Stimulated activated naive CD4-positive, alpha-beta T cell (primary cell): ENCODE measurements around the gene GATAD2A.
"Not testable (repeated sequence)": the region's sequence is repeated elsewhere in the genome, so short reads cannot be mapped to it uniquely, and the experiment has no call there.

Experiments
- DNase-seq, 6 experiments: peaks; one replicate each; lab custom pipeline; 2025; lab: John Stamatoyannopoulos, UW

GATAD2A gene

GRCh38 chr19:19446655-19447437, 41.4 kb downstream of the GATAD2A start:
- no peak for DNase-seq

- DNase-seq: peak; percentile 13 to 71 (median 54)
Measured at GRCh38 chr19:19447536-19448237, 42.2 kb downstream of the GATAD2A start.

GRCh38 chr19:19448238-19448544, 42.7 kb downstream of the GATAD2A start:
- DNase-seq: no peak

- DNase-seq: peak in 2 of 6 experiments; percentile 26 to 30
Measured at GRCh38 chr19:19451429-19452242, 46.2 kb downstream of the GATAD2A start.

- no peak for DNase-seq
Measured at GRCh38 chr19:19452243-19453124, 47.0 kb downstream of the GATAD2A start.

GRCh38 chr19:19453125-19453454, 47.6 kb downstream of the GATAD2A start:
- DNase-seq: no peak

GRCh38 chr19:19455166-19455919, 49.9 kb downstream of the GATAD2A start:
- DNase-seq: not testable (repeated sequence)

GRCh38 chr19:19457671-19458070, 52.2 kb downstream of the GATAD2A start:
- DNase-seq: no peak

- no peak for DNase-seq
Measured at GRCh38 chr19:19458110-19458816, 52.8 kb downstream of the GATAD2A start.

- peak in 3 of 6 experiments; percentile 16 to 59 (median 43) for DNase-seq
Measured at GRCh38 chr19:19459073-19459472, 53.6 kb downstream of the GATAD2A start.

- DNase-seq: peak; percentile 37 to 67 (median 58)
Measured at GRCh38 chr19:19459707-19460251, 54.3 kb downstream of the GATAD2A start.

GRCh38 chr19:19460258-19460731, 54.8 kb downstream of the GATAD2A start:
- peak in 2 of 6 experiments; percentile 37 to 43 for DNase-seq

- DNase-seq: peak; percentile 29 to 75 (median 53)
Measured at GRCh38 chr19:19460761-19461265, 55.3 kb downstream of the GATAD2A start.

GRCh38 chr19:19461306-19461670, 55.8 kb downstream of the GATAD2A start:
- no peak for DNase-seq

GRCh38 chr19:19461671-19462622, 56.5 kb downstream of the GATAD2A start:
- peak in 4 of 6 experiments; percentile 9 to 50 (median 39) for DNase-seq

- DNase-seq: no peak
Measured at GRCh38 chr19:19463348-19464117, 58.1 kb downstream of the GATAD2A start.

- DNase-seq: no peak
Measured at GRCh38 chr19:19464339-19465098, 59.0 kb downstream of the GATAD2A start.
